Measurements from ENCODE around the gene TRIM10. TPM values are rescaled to one million over a fixed set of nuclear protein-coding genes. Genes with fewer than 3 reads are reported as not detected.
"Not testable (repeated sequence)": the region's sequence is repeated elsewhere in the genome, so short reads cannot be mapped to it uniquely, and the experiment has no call there.

Gene TRIM10
- total RNA-seq, 2 experiments from 2014 or later = not detected

DNA sequence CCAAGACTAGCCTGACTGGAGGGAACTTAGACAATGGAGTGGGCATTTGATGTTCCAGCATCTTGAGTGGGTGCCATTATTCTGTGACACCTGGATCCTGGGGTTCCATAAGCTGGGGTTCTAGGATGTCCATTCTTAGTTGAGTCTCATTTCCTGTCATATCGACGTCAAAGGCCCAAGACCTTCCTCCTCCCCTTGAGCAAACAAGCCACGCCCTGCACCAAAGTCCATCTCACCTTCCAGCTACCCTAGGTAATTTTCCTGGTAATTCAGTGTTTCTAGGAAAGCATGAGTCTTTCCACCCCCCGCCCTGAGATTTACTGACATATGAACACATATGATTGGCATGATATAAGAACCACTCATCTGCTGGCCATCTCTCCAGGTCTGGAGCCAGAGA is 25.3 kb downstream of the TRIM10 start, which contains the start of gene TRIM40:
Gene TRIM40 (plus strand): TSS at position 384 of the 400 bp plus-strand sequence. CDS start 897 bp downstream, outside the sequence.
- ChIA-PET POLR2A (no interaction called here), CTCF (no interaction called here)

- ChIA-PET CTCF (no interaction called here), POLR2A (no interaction called here)
Measured at GRCh38 chr6:30135147-30135546, 25.9 kb downstream of the TRIM10 start.

GRCh38 chr6:30131947-30132497 is 29.0 kb downstream of the TRIM10 start:
- POLR2A ChIA-PET = no interaction called here
- CTCF ChIA-PET = interaction anchor here (0.8 to 5.7 kb wide), 14 partner anchors 12 to 427 kb away, joined by 3 to 136 read pairs (median 6); partner anchors contain the start of genes RNF39 and TRIM31

DNA sequence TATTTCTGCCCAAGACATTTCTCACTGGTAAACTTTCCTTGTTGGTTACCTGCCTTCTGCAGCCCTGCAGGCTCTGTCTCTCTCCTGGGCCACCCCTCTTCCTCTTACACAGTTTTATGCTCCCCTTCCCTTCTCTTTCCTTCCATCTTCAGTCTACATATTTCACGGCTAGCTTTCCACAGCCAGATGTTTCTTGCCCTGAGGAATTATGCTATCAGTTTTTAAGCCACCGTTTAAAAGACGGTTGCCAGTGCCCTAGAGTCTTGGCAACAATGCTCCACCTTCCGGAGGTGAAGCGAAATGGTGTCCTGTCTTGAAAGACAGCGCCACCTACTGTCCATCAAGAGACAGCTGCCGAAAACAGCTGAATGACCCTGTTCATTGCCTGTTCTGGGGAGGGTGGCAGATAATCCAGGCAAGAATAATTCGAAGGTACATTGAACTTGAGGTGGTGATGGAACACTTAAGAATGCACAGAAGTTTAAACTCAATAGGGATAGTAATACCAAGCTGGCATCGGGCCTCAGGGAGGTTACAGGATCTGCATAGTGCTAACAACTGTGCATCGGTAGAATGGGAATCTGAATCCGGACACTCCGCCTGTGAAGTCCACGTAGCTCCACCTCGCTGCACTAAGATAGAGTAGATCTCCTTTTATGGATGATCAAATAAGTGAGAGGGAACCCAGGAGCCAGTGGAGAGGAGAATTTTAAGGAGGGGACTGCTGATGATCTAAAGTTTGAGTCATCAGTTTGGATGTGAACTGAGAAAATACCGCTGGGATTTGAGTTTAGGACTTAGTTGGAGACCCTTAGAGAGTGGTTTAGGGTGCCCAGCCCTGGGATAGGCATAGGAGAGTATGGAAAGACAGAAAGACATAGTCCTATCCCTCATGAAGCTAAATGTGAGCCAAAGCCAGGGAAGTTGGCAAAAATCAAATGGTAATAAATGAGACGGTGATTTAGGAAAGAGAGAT is 29.8 kb downstream of the TRIM10 start:
- ChIA-PET CTCF (interaction anchor here (0.6 to 5.7 kb wide), 23 partner anchors 9 to 1699 kb away, joined by 3 to 136 read pairs (median 4); partner anchors contain the start of genes RNF39, TRIM26 and TRIM31), POLR2A (interaction anchor here (1.0 kb wide), 1 partner anchor 28 kb away, joined by 3 read pairs; no protein-coding TSS in a partner anchor)

DNA sequence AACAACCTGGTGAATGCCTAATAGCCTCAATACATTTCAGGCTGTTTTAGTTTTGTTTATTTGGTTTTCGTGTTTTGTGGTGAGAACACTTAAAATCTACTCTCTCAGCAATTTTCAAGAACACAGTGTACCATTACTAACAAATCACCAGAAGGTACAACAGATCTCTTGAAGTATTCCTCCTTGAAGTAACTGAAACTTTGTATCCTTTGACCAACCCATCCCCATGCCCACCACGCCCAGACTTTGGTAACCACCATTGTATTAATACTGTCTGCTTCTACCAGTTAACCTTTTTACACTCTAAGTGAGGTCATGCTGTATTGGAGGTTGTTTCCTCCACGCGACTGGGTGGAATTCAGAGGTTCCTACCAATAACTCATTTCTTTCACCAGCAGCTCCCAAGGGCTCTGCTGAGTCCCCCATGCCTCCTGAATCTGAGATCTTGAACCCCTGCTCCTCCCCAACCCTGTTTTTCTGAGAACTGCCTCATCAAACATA is 30.8 kb downstream of the TRIM10 start:
- ChIA-PET CTCF (interaction anchor here (1.2 to 5.7 kb wide), 12 partner anchors 8 to 89 kb away, joined by 3 to 136 read pairs (median 6); partner anchors contain the start of genes RNF39 and TRIM31), POLR2A (no interaction called here)

DNA sequence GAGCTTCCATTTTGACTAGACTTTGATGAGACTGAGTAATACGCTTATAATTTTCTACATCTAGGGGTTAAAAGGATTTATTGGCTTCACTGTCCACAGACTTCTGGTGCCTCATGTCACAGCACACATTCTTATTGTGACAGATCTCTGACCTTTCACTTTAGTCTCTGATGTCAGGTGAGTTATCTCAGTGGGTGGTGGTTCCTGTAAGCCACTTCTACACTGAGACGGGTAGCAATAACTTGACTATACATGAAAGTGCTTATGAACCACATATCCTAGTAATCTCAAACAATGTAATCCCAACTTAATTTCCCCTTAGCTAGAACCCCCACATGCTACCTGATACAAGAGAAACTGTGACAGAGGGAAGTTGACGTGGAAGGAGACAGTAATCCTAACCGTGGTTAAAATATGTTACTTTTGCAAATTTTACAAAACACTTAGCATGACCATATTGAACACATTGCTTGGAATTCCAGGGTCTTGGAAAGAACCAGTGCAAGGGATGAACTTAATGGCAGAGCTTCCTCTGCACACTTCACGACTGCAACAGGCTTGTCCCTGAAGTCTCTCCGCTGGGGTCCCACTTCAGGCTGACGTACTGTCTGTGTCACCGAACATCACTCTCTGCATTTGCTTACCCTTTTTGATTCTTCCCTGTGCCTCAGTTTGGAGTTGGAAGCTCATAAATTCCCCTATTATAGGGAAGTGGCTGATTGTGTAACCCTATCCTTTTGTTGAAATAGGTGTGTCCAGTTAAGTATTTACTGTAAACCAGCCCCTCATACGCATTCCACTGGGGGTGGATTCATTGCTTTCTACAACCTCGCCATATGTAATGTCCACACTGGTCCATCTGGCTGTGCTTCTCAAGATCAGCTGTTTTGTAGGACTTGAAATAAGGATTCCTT is 31.5 kb downstream of the TRIM10 start:
- POLR2A ChIA-PET = interaction anchor here (0.6 kb wide), 1 partner anchor 338 kb away, joined by 7 read pairs; no protein-coding TSS in a partner anchor
- CTCF ChIA-PET = interaction anchor here (1.2 to 5.7 kb wide), 7 partner anchors 7 to 84 kb away, joined by 3 to 136 read pairs (median 9); partner anchors contain the start of gene TRIM31

GRCh38 chr6:30127238-30128093 is 33.5 kb downstream of the TRIM10 start:
- ChIA-PET POLR2A (interaction anchor here (1.0 kb wide), 1 partner anchor 55 kb away, joined by 3 read pairs; no protein-coding TSS in a partner anchor), CTCF (interaction anchor here (1.0 to 6.3 kb wide), 3 partner anchors 11 to 24 kb away, joined by 3 to 23 read pairs (median 3); no protein-coding TSS in a partner anchor)

- CTCF ChIA-PET = interaction anchor here (0.7 to 6.3 kb wide), 2 partner anchors 8 to 19 kb away, joined by 3 to 23 read pairs; no protein-coding TSS in a partner anchor
- POLR2A ChIA-PET = no interaction called here
Measured at GRCh38 chr6:30122515-30122914, 38.5 kb downstream of the TRIM10 start.

DNA sequence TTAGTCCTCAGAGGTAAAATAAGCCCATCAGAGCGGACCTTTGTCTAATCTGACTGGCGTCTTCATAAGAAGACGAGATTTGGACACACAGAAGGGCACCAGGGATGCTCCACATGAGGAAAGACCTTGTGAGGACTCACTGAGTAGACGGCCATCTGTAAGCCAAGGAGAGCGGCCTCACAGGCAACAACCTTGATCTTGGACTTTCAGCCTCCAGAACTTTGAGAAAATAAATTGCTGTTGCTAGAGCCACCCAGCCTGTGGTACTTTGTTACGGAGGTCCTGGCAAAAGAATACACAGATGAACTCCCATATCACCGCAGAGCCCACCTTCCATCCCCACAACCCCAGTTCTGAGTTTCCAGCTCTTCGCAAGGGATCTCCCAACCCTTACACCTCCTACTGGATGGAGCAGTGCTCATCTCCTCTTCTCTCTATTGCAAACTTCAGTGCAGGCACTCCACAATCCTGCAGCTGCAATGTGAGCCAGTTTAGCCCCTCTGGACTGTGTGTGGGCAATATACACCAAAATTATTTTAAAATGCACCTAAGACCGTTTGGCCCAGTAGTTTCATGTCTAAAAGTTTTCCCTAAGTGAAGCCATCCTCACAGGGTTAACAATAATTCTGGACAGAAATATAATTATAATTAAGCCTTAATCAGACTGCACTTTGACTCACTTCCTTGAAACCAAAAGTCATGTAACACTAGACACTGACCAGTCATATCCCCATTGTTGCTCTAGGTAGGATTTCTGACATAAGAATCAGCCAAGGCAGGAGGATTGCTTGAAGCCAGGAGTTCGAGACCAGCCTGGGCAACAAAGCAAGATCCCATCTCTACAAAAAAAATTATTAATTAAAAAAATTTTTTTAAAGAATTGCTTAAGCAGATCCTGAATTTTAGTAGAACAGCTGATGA is 39.3 kb downstream of the TRIM10 start:
- ChIA-PET CTCF (interaction anchor here (0.7 to 6.3 kb wide), 2 partner anchors 9 to 18 kb away, joined by 3 to 23 read pairs; no protein-coding TSS in a partner anchor), POLR2A (no interaction called here)

GRCh38 chr6:30118691-30119090 is 42.3 kb downstream of the TRIM10 start:
- POLR2A ChIA-PET = not testable (repeated sequence)
- CTCF ChIA-PET = interaction anchor here (0.6 to 2.7 kb wide), 2 partner anchors 12 to 1323 kb away, joined by 3 to 18 read pairs; no protein-coding TSS in a partner anchor

DNA sequence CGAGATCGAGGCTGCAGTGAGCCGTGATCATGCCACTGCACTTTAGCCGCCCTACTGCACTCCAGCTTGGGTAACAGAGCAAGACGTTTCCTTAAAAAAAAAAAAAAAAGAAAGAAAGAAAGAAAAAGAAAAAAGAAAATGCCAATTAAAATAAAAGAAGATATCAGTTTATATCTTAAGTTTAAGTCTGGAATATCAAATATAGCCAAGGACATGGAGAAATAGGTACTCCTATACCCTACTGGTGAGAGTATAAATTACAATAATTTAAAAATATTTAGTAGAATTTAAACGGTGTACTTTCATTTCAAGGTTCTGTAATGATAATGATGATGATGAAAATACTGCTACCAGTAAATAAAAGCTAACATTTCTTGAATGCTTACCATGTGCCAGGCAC is 44.3 kb downstream of the TRIM10 start:
- POLR2A ChIA-PET = no interaction called here

GRCh38 chr6:30113841-30114240 is 47.2 kb downstream of the TRIM10 start:
- CTCF ChIA-PET = interaction anchor here (3.9 kb wide), 1 partner anchor 17 kb away, joined by 18 read pairs; no protein-coding TSS in a partner anchor

More for the DNA sequence above, 44.3 kb downstream of the TRIM10 start:
- CTCF ChIA-PET = interaction anchor here (1.0 to 2.4 kb wide), 2 partner anchors 10 to 13 kb away, joined by 3 to 10 read pairs; no protein-coding TSS in a partner anchor

DNA sequence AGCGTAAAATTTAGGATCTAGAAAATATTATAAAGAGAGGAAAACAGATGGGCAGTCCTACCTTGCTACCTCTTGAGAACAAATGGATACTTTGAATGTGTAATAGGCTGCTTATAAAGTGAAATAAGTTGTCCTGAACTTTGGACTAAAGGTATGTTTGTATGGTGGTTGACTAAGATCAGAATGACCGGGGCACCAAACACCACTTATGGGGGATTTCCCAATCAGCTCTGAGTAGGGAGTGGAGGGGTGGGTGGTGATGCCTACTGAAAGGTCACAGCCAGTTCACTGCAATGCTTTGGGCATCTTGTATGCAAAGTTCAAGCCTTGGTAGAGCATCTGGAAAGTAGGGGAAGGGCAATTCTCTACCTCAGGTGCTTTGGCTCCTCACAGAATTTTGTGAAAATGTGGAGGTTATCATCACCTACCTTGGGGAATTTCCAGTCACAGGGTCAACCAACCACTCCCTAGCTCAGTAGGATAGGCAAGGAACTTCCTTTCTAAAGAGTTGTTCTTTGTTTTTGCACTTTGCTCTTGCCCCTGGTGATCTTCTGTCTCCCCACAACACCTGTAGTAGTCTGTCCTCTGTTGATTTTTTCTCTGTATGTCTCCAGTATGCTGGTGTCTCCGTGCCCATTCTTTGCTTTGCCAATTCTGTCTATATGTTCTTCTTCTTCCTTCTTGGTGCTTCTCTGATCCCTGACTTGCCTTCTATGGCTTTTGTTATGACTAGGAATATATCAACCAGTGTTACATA is 47.8 kb downstream of the TRIM10 start, which contains the start of gene TRIM31:
Gene TRIM31 (minus strand): TSS at position 88 of the 757 bp plus-strand sequence. CDS start 285 bp downstream, outside the sequence.
- ChIA-PET CTCF (interaction anchor here (3.9 kb wide), 1 partner anchor 18 kb away, joined by 18 read pairs; no protein-coding TSS in a partner anchor), POLR2A (interaction anchor here (0.6 kb wide), 1 partner anchor 10 kb away, joined by 3 read pairs; no protein-coding TSS in a partner anchor)

More at GRCh38 chr6:30113841-30114240, 47.2 kb downstream of the TRIM10 start:
- POLR2A ChIA-PET = no interaction called here

DNA sequence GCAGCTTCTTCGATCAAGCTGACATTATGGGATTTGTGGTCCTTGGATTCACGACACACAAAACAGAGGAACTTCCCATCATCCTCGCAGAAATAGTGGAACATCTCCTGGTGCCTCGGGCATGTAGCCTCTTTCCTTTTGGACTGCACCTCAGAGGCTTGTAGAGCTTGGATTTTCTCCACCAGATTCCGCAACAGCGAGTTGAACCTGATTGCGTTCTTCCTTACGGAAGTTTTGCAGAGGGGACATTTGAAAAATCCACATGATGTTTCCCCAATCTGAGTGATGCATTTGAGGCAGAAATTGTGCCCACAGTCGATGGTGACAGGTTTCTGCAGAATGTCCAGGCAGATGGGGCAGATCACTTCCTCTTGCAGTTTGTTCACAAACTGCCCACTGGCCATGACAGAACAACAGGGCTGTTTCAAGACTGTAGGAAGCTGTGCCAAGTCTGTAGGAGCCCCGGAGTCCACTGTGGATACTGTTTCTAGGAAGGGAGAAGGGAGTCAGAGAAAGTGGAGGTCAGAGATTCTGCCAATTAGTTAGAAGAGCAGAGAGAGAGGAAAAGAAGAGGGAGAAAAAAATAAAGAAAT is 48.5 kb downstream of the TRIM10 start:
- POLR2A ChIA-PET = interaction anchor here (0.6 kb wide), 1 partner anchor 9 kb away, joined by 3 read pairs; no protein-coding TSS in a partner anchor
- CTCF ChIA-PET = interaction anchor here (3.9 kb wide), 1 partner anchor 18 kb away, joined by 18 read pairs; no protein-coding TSS in a partner anchor

Data from activated CD8-positive, alpha-beta memory T cell treated with anti-CD3 and anti-CD28 coated beads for 36 hours (primary cell).